HUES64 (cell line): ENCODE measurements around the gene NAT8L.

Experiments
- H3K27ac ChIP-seq: 2 replicates; pipeline ENCODE4 v1.7.0; 2013; ENCODE audit warnings: low read depth, low read length, inconsistent platforms
- H3K27me3 ChIP-seq: 2 replicates; pipeline ENCODE4 v1.6.1; 2013; ENCODE audit warnings: mild to moderate bottlenecking, low read length; ENCODE audit not compliant: insufficient read depth
- H3K36me3 ChIP-seq: 2 replicates; pipeline ENCODE4 v1.6.1; 2013; ENCODE audit warnings: mild to moderate bottlenecking, low read length; ENCODE audit not compliant: insufficient read depth
- H3K4me1 ChIP-seq: 2 replicates; pipeline ENCODE4 v1.6.1; 2013; ENCODE audit warnings: mild to moderate bottlenecking, low read length, moderate library complexity; ENCODE audit not compliant: insufficient read depth
- H3K4me3 ChIP-seq: 2 replicates; pipeline ENCODE4 v1.5.1; 2013; ENCODE audit warnings: mild to moderate bottlenecking, low read length, moderate library complexity
- H3K9ac ChIP-seq: 2 replicates; pipeline ENCODE4 v1.6.1; 2013; ENCODE audit warnings: mild to moderate bottlenecking, low read depth, low read length
- H3K9me3 ChIP-seq: 2 replicates; pipeline ENCODE4 v1.6.1; 2013; ENCODE audit warnings: low read depth, low read length; ENCODE audit not compliant: insufficient read depth
- WGBS: fragments of 150-250, 120-280 bp; methylation state at CpG from one replicate; pipeline ENCODE4 v1.1.7; 2013; ENCODE audit warnings: missing lambda C conversion rate; 5-methylcytosine and 5-hydroxymethylcytosine counted together

NAT8L gene

GRCh38 chr4:2090642-2091041, 31.5 kb downstream of the NAT8L start:
- no peak overlapping the region for H3K9ac ChIP-seq
- WGBS: 87% methylated on average over 1 of the region's 1 CpG
- H3K36me3 ChIP-seq: no peaks in the 10 kb centered on the region

GRCh38 chr4:2091990-2092668, 33.0 kb downstream of the NAT8L start:
- H3K4me3 ChIP-seq: no peak overlapping the region
- H3K27me3 ChIP-seq: peaks cover 13% of the 10 kb centered on the region; the same call in 1 of the 2 replicates
- no peaks in the 10 kb centered on the region for H3K36me3 ChIP-seq
- 0 out of 2 replicates have a peak, but pooled peaks cover 4% of the 10 kb centered on the region for H3K9me3 ChIP-seq
- 91% methylated on average over 15 of the region's 15 CpGs for WGBS
- no peak overlapping the region for H3K27ac ChIP-seq
- H3K9ac ChIP-seq: no peak overlapping the region
- no peaks in the 10 kb centered on the region for H3K4me1 ChIP-seq

More at GRCh38 chr4:2090642-2091041, 31.5 kb downstream of the NAT8L start:
- Histone ChIP-seq H3K4me1 (no peaks in the 10 kb centered on the region), H3K27me3 (peaks cover 13% of the 10 kb centered on the region; the same call in 1 of the 2 replicates), H3K9me3 (no peaks in the 10 kb centered on the region), H3K4me3 (no peak overlapping the region), H3K27ac (no peak overlapping the region)

- no peaks in the 10 kb centered on the region for H3K4me1 ChIP-seq
- 0 out of 2 replicates have a peak, but pooled peaks cover 4% of the 10 kb centered on the region for H3K9me3 ChIP-seq
- no peak overlapping the region for H3K27ac ChIP-seq
- 92% methylated on average over 6 of the region's 6 CpGs for WGBS
- no peak overlapping the region for H3K4me3 ChIP-seq
- H3K36me3 ChIP-seq: no peaks in the 10 kb centered on the region
- peaks cover 13% of the 10 kb centered on the region; the same call in 1 of the 2 replicates for H3K27me3 ChIP-seq
- no peak overlapping the region for H3K9ac ChIP-seq
Measured at GRCh38 chr4:2092669-2093053, 33.5 kb downstream of the NAT8L start.

- WGBS: 89% methylated on average over 6 of the region's 6 CpGs
- no peaks in the 10 kb centered on the region for H3K36me3 ChIP-seq
- no peak overlapping the region for H3K9ac ChIP-seq
- H3K4me1 ChIP-seq: no peaks in the 10 kb centered on the region
- H3K9me3 ChIP-seq: 0 out of 2 replicates have a peak, but pooled peaks cover 4% of the 10 kb centered on the region
- H3K4me3 ChIP-seq: no peak overlapping the region
- no peak overlapping the region for H3K27ac ChIP-seq
- peaks cover 13% of the 10 kb centered on the region; the same call in 1 of the 2 replicates for H3K27me3 ChIP-seq
Measured at GRCh38 chr4:2093265-2093664, 34.1 kb downstream of the NAT8L start.

GRCh38 chr4:2094545-2094944, 35.4 kb downstream of the NAT8L start:
- H3K9me3 ChIP-seq: 0 out of 2 replicates have a peak, but pooled peaks cover 4% of the 10 kb centered on the region
- H3K4me3 ChIP-seq: no peak overlapping the region
- no peaks in the 10 kb centered on the region for H3K36me3 ChIP-seq
- peaks cover 13% of the 10 kb centered on the region; the same call in 1 of the 2 replicates for H3K27me3 ChIP-seq
- H3K9ac ChIP-seq: no peak overlapping the region
- 92% methylated on average over 4 of the region's 4 CpGs for WGBS
- H3K27ac ChIP-seq: no peak overlapping the region
- no peaks in the 10 kb centered on the region for H3K4me1 ChIP-seq

GRCh38 chr4:2095236-2096072, 36.3 kb downstream of the NAT8L start:
- WGBS: 95% methylated on average over 16 of the region's 16 CpGs
- Histone ChIP-seq H3K27me3 (peaks cover 4% of the 10 kb centered on the region; the same call in 1 of the 2 replicates), H3K27ac (no peak overlapping the region), H3K36me3 (no peaks in the 10 kb centered on the region), H3K4me3 (no peak overlapping the region), H3K9ac (no peak overlapping the region), H3K9me3 (0 out of 2 replicates have a peak, but pooled peaks cover 4% of the 10 kb centered on the region), H3K4me1 (no peaks in the 10 kb centered on the region)

- WGBS: 81% methylated on average over 7 of the region's 7 CpGs
- Histone ChIP-seq H3K27ac (no peak overlapping the region), H3K4me1 (no peaks in the 10 kb centered on the region), H3K9me3 (0 out of 2 replicates have a peak, but pooled peaks cover 4% of the 10 kb centered on the region), H3K36me3 (no peaks in the 10 kb centered on the region), H3K9ac (no peak overlapping the region), H3K27me3 (no peaks in the 10 kb centered on the region), H3K4me3 (no peak overlapping the region)
Measured at GRCh38 chr4:2096073-2096609, 37.0 kb downstream of the NAT8L start.

- Histone ChIP-seq H3K4me3 (no peak overlapping the region), H3K9ac (no peak overlapping the region), H3K9me3 (peaks cover 6% of the 10 kb centered on the region; the same call in 1 of the 2 replicates), H3K27ac (no peak overlapping the region), H3K4me1 (no peaks in the 10 kb centered on the region), H3K36me3 (no peaks in the 10 kb centered on the region), H3K27me3 (peaks cover 7% of the 10 kb centered on the region; the same call in 1 of the 2 replicates)
- WGBS: 87% methylated on average over 7 of the region's 7 CpGs
Measured at GRCh38 chr4:2101346-2102044, 42.4 kb downstream of the NAT8L start.

GRCh38 chr4:2102045-2102883, 43.1 kb downstream of the NAT8L start:
- Histone ChIP-seq H3K4me3 (no peak overlapping the region), H3K36me3 (no peaks in the 10 kb centered on the region), H3K4me1 (no peaks in the 10 kb centered on the region), H3K27ac (no peak overlapping the region), H3K9me3 (peaks cover 2% of the 10 kb centered on the region; the same call in 1 of the 2 replicates), H3K9ac (no peak overlapping the region), H3K27me3 (peaks cover 7% of the 10 kb centered on the region; the same call in 1 of the 2 replicates)
- WGBS: 94% methylated on average over 4 of the region's 4 CpGs
